DMS114 treated with DMSO at 0.1 percent for 48 hours (cell line): ENCODE measurements around the gene ZNF391.
"Not testable (repeated sequence)": the region's sequence is repeated elsewhere in the genome, so short reads cannot be mapped to it uniquely, and the experiment has no call there.

ENCODE experiments used
- DNase-seq: peaks from one replicate; lab custom pipeline; 2025; ENCODE audit not compliant: unreplicated experiment; lab: John Stamatoyannopoulos, UW

Gene ZNF391

GRCh38 chr6:27422651-27423332 lies 34.2 kb downstream of the ZNF391 start:
- DNase-seq = no peak

- not testable (repeated sequence) for DNase-seq
These were observed 36.3 kb downstream of the ZNF391 start for GRCh38 chr6:27424851-27425250.

DNA sequence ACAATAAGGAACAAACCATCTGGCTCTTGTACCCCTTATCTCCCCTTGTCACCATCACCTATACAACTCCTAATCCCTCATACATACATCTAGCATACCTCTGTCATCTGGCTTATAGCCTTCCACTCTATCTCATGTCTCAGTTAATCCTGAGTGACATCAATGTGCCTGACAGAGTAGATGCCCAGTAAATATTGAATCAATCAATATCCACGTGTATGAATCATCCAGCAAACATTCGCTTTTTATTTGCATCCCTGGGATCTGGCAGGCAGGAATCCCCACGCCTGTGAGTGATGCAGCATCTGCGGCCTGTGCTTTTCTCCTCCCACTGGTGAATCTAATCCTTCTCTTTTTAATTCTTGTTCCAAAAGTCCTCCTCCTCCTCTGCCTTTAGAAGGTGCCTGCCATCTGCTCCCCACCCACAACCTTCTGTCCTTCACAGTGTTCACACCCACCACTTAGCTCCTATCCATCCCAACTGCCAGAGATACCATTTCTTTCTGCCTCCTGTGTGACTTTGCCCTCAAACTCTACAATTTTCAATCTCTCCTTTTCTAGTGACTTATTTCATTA lies 37.6 kb downstream of the ZNF391 start:
- no peak for DNase-seq

DNA sequence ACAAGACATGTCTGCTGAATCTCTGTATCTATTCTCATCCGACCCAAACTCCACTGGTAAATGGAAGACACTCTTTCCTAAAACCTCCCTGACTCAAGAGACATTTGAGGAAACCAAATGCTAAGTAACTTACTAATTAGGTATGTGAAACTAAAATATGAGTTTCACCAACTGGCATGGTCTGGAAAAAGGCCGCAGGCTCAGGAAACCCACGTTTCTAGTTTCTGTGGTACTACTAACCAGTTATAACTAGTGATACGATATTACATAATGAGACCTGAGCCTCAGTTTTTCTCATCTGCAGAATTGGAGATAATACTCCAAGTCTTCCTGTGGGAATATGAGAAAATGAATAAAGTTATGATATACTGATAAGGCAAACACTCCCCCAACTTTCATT lies 39.9 kb downstream of the ZNF391 start:
- no peak for DNase-seq

GRCh38 chr6:27428966-27429365 lies 40.4 kb downstream of the ZNF391 start:
- DNase-seq = no peak

DNA sequence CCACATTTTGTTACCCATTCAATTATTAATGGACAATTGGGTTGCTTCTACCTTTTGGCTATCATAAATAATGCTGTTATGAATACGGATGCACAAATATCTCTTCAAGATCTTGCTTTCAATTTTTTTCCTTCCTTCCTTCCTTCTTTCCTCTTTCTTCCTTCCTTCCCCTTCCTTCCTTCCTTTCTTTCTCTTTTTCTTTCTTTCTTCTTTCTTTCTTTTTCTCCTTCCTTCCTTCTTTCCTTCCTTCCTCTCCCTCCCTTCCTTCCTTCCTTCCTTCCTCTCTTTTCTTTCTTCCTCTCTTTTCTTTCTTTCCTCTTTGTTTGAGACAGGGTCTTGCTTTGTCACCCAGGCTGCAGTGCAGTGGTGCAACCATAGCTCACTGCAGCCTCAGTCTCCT lies 45.2 kb downstream of the ZNF391 start:
- DNase-seq = no peak

- DNase-seq = no peak
These were observed 50.8 kb downstream of the ZNF391 start for GRCh38 chr6:27439371-27439770.

GRCh38 chr6:27441001-27441400 lies 52.4 kb downstream of the ZNF391 start:
- DNase-seq = no peak

GRCh38 chr6:27442932-27443331 lies 54.4 kb downstream of the ZNF391 start:
- DNase-seq = no peak

DNA sequence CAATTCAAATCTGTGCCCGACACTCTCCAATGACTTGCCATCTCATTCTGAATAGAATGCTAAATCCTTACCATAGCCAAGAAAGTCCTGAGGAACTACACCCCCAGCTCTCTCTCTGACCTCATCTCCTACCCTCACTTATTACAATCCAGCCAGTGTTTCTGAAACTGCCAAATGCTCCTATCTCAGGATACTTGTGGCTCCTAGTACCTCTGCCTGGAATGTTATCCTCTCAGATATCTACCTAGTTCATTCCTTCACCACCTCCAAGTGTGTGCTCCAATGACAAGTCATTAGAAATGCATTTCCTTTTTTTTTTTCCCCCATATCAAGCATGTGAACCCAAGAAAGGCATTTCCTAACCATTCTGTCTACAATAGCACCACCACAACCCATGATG lies 59.9 kb downstream of the ZNF391 start:
- no peak for DNase-seq

- DNase-seq = no peak
These were observed 63.3 kb downstream of the ZNF391 start for GRCh38 chr6:27451660-27452390.

DNA sequence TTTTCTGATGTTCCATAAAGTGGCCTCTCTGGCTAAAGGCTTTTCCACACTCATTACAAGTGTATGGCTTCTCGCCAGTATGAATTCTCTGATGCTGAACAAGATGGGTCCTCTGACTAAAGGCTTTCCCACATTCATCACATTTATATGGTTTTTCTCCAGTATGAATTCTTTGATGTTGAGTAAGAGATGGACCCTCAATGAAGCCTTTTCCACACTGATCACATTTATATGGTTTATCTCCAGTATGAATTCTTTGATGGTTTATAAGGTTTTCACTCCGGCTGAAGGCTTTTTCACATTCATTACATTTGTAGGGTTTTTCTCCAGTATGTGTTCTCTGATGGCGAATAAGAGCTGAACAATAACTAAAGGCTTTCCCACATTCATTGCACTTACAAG lies 63.9 kb downstream of the ZNF391 start:
- no peak for DNase-seq
